ENCODE data around the gene SF3B3.
"Not testable (repeated sequence)": the region's sequence is repeated elsewhere in the genome, so short reads cannot be mapped to it uniquely, and the experiment has no call there.

Gene SF3B3

DNA sequence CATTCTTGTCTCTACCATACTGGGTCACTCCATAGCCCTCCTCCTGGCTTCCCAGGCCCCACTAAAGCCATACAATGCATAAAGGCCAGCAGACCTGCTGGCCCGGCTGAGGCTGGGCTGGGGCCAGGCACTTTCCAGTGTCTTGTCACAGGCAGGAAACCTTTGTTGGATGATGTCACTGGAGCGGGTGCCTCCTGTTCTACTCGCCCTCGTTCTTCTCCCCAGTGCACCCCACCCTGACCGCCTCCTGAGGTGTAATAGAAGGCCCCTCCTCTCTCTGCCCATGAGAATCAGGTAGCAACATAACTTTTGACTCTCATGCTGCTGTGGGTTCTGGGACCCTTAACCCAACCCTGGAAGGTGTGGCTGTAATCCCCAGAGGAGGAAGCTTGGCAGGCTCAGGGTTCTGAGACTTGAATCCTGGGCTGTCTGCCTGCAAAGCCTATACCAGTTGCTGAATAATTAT is 68.5 kb downstream of the SF3B3 start:
- DNase-seq = no peak

DNA sequence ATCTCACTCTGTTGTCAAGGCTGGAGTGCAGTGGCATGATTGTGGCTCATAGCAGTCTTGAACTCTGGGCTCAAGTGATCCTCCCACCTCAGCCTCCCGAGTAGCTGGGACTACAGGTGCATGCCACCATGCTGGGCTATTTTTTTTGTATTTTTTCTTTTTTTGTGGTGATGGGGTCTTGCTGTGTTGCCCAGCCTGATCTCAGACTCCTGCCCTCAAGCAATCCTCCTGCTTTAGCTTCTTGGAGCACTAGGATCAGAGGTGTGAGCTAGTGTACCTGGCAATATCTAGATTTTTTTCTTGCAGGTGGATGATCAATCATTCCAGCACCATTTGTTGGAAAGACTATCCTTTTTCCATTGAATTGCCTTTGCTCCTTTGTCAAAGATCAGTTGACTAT is 69.9 kb downstream of the SF3B3 start:
- DNase-seq = no peak

DNA sequence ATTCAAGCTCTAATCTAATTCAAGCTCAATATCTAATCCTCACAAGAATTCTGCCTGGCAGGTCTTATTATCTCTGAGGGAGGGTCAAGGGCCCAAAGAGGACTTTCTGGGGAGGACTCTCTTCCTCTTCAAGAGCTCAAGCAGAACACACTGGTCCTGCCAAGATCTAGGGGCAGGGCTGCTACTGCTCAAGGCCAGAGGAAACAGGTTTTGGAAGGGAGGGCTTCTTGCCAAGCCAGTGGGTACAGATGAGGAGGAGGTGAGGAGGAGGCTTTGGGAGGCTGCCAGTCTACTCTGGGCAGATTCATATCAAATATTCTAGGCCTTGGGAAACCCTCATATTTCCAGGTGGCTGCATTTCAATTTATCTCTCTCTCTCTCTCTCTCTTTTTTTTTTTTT is 71.0 kb downstream of the SF3B3 start:
- no peak for DNase-seq

DNA sequence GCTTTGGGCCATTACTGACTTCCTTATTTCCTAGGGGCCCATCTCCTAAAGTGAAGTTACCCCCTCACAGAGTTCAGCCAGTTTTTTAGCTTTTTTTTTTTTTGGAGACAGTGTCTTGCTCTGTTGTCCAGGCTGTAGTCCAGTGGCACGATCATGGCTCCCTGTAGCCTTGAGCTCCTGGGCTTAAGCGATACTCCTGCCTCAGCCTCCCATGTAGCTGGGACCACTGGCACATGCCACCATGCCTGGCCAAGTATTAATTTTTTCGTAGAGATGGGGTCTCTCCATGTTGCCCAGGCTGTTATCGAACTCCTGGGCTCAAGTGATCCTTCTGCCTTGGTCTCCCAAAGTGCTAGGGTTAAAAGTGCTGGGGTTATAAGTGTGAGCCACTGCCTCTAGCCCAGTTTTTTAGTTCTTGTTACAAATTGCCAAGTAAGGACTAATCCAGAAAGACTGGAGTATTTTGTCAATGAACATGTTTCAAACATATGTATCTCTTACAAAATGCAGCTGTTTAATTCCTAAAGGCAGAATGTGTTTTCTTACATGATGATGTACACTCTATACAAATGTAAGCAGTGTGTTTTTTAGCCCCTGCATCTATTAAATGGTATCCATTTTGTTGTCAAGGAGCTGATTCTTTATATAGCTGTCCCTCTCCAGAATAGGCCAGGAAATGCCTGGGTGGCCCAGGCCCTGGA is 73.7 kb downstream of the SF3B3 start:
- no peak for DNase-seq

GRCh38 chr16:70598937-70599503 is 75.4 kb downstream of the SF3B3 start:
- no peak for DNase-seq

DNA sequence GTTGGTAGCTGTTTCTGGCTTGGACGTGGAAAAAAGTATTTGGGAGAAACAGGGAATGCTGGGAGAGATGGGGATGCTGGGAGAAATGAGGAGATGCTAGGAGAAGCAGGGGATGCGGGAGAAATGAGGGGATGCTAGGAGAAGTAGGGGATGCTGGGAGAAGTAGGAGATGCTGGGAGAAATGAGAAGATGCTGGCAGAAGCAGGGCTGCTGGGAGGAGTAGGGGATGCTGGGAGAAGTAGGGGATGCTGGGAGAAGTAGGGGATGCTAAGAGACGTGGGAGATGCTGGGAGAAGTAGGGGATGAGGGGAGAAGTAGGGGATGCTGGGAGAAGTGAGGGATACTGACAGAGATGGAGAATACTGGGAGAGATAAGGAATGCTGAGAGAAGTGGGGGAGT is 77.1 kb downstream of the SF3B3 start:
- DNase-seq = no peak

- no peak for DNase-seq
Measured at GRCh38 chr16:70601576-70602575, 78.3 kb downstream of the SF3B3 start.

- DNase-seq = no peak
Measured at GRCh38 chr16:70602831-70603230, 79.2 kb downstream of the SF3B3 start.

- DNase-seq = no peak
Measured at GRCh38 chr16:70604407-70605282, 81.0 kb downstream of the SF3B3 start.

- no peak for DNase-seq
Measured at GRCh38 chr16:70605283-70605657, 81.7 kb downstream of the SF3B3 start.

DNA sequence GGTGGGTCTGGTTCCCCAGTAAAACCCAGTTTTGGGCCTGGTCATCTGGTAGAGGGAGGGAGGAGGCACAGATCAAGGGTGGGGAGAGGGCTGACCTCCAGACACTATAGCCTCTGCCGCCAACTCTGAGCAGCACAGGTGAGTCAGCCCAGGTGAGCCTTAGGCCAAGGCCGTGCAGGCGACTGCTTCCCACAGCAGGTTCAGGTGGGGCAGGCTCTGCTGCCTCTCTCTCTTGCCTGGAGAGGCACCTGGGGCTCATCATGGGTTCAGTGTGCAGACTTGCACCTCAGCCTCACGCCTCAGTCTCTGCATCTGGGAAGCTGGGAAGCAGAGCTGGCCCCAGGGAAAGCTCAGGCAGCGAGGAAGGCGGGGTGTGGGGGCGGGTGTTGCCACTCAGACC is 84.9 kb downstream of the SF3B3 start:
- DNase-seq = no peak

- no peak for DNase-seq
Measured at GRCh38 chr16:70610273-70611223, 86.9 kb downstream of the SF3B3 start.

DNA sequence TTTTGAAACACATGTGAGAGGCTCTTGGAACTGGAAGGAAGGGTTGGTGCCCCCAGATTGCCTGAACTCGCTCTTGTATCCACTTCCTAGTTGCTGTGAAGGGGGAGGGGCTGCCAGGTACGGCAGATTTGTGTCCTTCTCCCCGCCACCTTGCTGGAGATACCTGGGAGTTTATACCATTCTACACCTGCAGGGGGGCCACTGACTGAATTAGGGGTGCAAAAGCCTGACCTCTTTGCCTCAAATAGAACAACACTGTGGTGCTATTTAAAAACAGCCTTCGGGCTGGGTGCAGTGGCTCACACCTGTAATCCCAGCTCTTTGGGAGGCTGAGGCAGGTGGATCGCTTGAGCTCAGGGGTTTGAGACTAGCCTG is 87.6 kb downstream of the SF3B3 start:
- no peak for DNase-seq

GRCh38 chr16:70611785-70612303 is 88.2 kb downstream of the SF3B3 start:
- no peak for DNase-seq

DNA sequence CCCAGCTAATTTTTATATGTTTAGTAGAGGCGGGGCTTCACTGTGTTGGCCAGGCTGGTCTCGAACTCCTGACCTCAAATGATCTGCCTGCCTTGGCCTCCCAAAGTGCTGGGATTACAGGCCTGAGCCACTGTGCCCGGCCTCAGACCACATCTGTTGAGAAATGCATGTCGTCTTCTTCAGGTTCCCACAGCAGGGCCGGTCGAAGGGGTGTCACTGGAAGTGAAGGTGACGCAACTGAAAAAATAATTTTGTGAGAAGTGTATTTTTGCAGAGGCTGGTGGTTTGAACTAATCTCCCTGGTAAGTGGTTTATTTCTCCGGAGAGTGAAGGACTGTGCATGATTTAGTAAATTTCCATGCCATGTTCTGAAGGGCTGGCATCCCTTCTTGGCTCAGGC is 89.3 kb downstream of the SF3B3 start:
- DNase-seq = no peak

GRCh38 chr16:70614208-70614951 is 90.8 kb downstream of the SF3B3 start:
- DNase-seq = no peak

DNA sequence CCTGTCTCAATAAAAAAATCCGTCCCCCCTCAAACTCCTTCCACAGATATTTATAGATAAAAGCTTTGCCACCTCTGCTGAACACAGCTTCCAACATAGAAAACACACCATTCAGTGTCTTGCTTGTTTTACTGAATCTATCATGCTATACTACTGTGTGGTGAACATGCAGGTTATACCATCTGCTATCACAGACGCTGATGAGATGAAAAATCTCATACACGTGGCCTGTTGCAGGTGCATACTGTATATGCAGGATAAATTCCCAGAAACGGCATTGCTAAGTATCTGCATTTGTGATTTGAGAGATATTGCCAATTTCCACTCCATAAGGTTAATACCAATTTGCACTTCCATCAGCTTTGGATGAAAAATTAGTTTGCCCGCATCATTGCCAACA is 92.3 kb downstream of the SF3B3 start:
- no peak for DNase-seq

DNA sequence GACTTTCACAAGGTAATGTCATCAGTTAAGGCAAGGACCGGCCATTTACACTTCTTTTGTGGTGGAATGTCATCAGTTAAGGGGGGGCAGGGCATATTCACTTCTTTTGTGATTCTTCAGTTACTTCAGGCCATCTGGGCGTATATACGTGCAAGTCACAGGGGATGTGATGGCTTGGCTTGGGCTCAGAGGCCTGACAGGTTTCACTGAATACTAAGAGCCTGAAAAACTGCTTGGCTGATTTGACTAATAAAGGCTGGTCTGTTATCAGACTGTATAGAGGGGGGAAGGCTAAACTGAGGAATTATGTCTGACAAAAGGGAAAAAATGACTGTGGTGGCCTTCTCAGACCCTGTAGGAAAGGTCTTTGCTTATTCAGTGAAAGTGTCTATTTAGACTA is 98.2 kb downstream of the SF3B3 start:
- DNase-seq = not testable (repeated sequence)
